ENCODE data around the gene PTOV1.
A peak's percentile ranks its signal among the peaks of the same experiment; 100 is the strongest.

Gene PTOV1

GRCh38 chr19:49877879-49878743 lies 27.2 kb downstream of the PTOV1 start:
- TF ChIP-seq CTCF (IDR thresholded peaks at IDR 0.05; ENCODE audit: low read depth, low read length): no peak
- peak overlapping the region; percentile 100 for H3K4me3 ChIP-seq (ENCODE audit: low read depth, low read length)
- in situ Hi-C loops (cut with HindIII; ENCODE audit: low sequenced_read_pairs): no loop called here
- peak; percentile 98 for DNase-seq (ENCODE audit: low read depth, low spot score)

- TF ChIP-seq CTCF (IDR thresholded peaks at IDR 0.05; ENCODE audit: low read depth, low read length): no peak
- DNase-seq (ENCODE audit: low read depth, low spot score): no peak
- in situ Hi-C loops (cut with HindIII; ENCODE audit: low sequenced_read_pairs): no loop called here
- peak overlapping the region; percentile 100 for H3K4me3 ChIP-seq (ENCODE audit: low read depth, low read length)
Observed at GRCh38 chr19:49878744-49879070, 27.7 kb downstream of the PTOV1 start.

- in situ Hi-C loops (cut with HindIII; ENCODE audit: low sequenced_read_pairs): no loop called here
- TF ChIP-seq CTCF (IDR thresholded peaks at IDR 0.05; ENCODE audit: low read depth, low read length): no peak
- no peak for DNase-seq (ENCODE audit: low read depth, low spot score)
- H3K4me3 ChIP-seq (ENCODE audit: low read depth, low read length): no peak overlapping the region
Observed at GRCh38 chr19:49879243-49879963, 28.4 kb downstream of the PTOV1 start.

- TF ChIP-seq CTCF (IDR thresholded peaks at IDR 0.05; ENCODE audit: low read depth, low read length): no peak
- in situ Hi-C loops (cut with HindIII; ENCODE audit: low sequenced_read_pairs): no loop called here
- DNase-seq (ENCODE audit: low read depth, low spot score): no peak
- no peak overlapping the region for H3K4me3 ChIP-seq (ENCODE audit: low read depth, low read length)
Observed at GRCh38 chr19:49880162-49880869, 29.4 kb downstream of the PTOV1 start.

GRCh38 chr19:49881186-49881585 lies 30.2 kb downstream of the PTOV1 start:
- no peak for DNase-seq (ENCODE audit: low read depth, low spot score)
- no peak for TF ChIP-seq CTCF (IDR thresholded peaks at IDR 0.05; ENCODE audit: low read depth, low read length)
- no peak overlapping the region for H3K4me3 ChIP-seq (ENCODE audit: low read depth, low read length)
- in situ Hi-C loops (cut with HindIII; ENCODE audit: low sequenced_read_pairs): no loop called here

GRCh38 chr19:49881672-49882394 lies 30.9 kb downstream of the PTOV1 start:
- TF ChIP-seq CTCF (IDR thresholded peaks at IDR 0.05; ENCODE audit: low read depth, low read length): no peak
- in situ Hi-C loops (cut with HindIII; ENCODE audit: low sequenced_read_pairs): no loop called here
- no peak overlapping the region for H3K4me3 ChIP-seq (ENCODE audit: low read depth, low read length)
- DNase-seq (ENCODE audit: low read depth, low spot score): no peak
